Astrocyte (in vitro differentiated cells and primary cell): ENCODE results near the gene PHOSPHO2. TPM values are rescaled to one million over a fixed set of nuclear protein-coding genes. Genes with fewer than 3 reads are reported as not detected.

Experiments
- DNase-seq: peaks from one replicate; pipeline ENCODE4 v3.0.0-alpha.2; 2010; ENCODE audit warnings: low read depth
- FAIRE-seq: peaks from 2 replicates; lab custom pipeline; 2011; peaks lifted over from hg19 to GRCh38; lab: Jason Lieb, UNC
- H2AFZ ChIP-seq: 2 replicates; pipeline ENCODE4 v1.6.0; 2012; ENCODE audit warnings: low read depth, low read length, inconsistent platforms
- H3K27ac ChIP-seq: 2 replicates; pipeline ENCODE4 v1.5.1; 2011; ENCODE audit warnings: low read depth, low read length, inconsistent platforms
- H3K27me3 ChIP-seq: 2 replicates; pipeline ENCODE4 v1.6.0; 2011; ENCODE audit warnings: low read length, inconsistent platforms; ENCODE audit not compliant: insufficient read depth
- H3K36me3 ChIP-seq: 2 replicates; pipeline ENCODE4 v1.5.1; 2011; ENCODE audit warnings: low read length, inconsistent platforms; ENCODE audit not compliant: insufficient read depth
- H3K4me1 ChIP-seq: 2 replicates; pipeline ENCODE4 v1.5.1; 2011; ENCODE audit warnings: low read length, inconsistent platforms; ENCODE audit not compliant: insufficient read depth
- H3K4me2 ChIP-seq: 2 replicates; pipeline ENCODE4 v1.6.0; 2012; ENCODE audit warnings: low read length, inconsistent platforms
- H3K4me3 ChIP-seq: 2 replicates; pipeline ENCODE4 v1.5.1; 2011; ENCODE audit warnings: low read depth, mild to moderate bottlenecking, low read length, inconsistent platforms; ENCODE audit not compliant: insufficient read depth
- H3K79me2 ChIP-seq: 2 replicates; pipeline ENCODE4 v1.6.0; 2012; ENCODE audit warnings: mild to moderate bottlenecking, low read length, inconsistent platforms; ENCODE audit not compliant: insufficient read depth
- H3K9ac ChIP-seq: 2 replicates; pipeline ENCODE4 v1.6.0; 2012; ENCODE audit warnings: mild to moderate bottlenecking, low read length, inconsistent platforms
- H3K9me3 ChIP-seq: 2 replicates; pipeline ENCODE4 v1.5.1; 2012; ENCODE audit warnings: low read depth, mild to moderate bottlenecking, low read length, inconsistent platforms; ENCODE audit not compliant: insufficient read depth
- H4K20me1 ChIP-seq: 2 replicates; pipeline ENCODE4 v1.6.0; 2012; ENCODE audit warnings: low read length, inconsistent platforms; ENCODE audit not compliant: insufficient read depth
- H3K27ac Mint-ChIP-seq: one replicate; pipeline ENCODE4 v1.8.0; 2021; ENCODE audit warnings: mild to moderate bottlenecking, mixed read lengths; ENCODE audit not compliant: unreplicated experiment
- H3K27me3 Mint-ChIP-seq: one replicate; pipeline ENCODE4 v1.8.0; 2021; ENCODE audit warnings: low read depth, mixed read lengths; ENCODE audit not compliant: unreplicated experiment
- H3K36me3 Mint-ChIP-seq: one replicate; pipeline ENCODE4 v1.8.0; 2021; ENCODE audit warnings: low read depth, mixed read lengths; ENCODE audit not compliant: unreplicated experiment
- H3K4me1 Mint-ChIP-seq: one replicate; pipeline ENCODE4 v1.8.0; 2021; ENCODE audit warnings: low read depth, mixed read lengths; ENCODE audit not compliant: unreplicated experiment
- H3K4me3 Mint-ChIP-seq: one replicate; pipeline ENCODE4 v1.8.0; 2021; ENCODE audit warnings: mild to moderate bottlenecking, moderate library complexity, mixed read lengths; ENCODE audit not compliant: unreplicated experiment
- H3K9me3 Mint-ChIP-seq: one replicate; pipeline ENCODE4 v1.8.0; 2021; ENCODE audit warnings: mild to moderate bottlenecking, mixed read lengths; ENCODE audit not compliant: unreplicated experiment
- EZH2 ChIP-seq: IDR thresholded peaks from 2 replicates; pipeline ENCODE4 v1.6.1; 2012; ENCODE audit warnings: mild to moderate bottlenecking, low read length, inconsistent platforms; ENCODE audit not compliant: insufficient read depth
- total RNA-seq: library from RNA; stranded (reverse); gene quantifications from 2 replicates; pipeline ENCODE4 v1.2.1, GENCODE V29; 2021
- TF ChIP-seq, protein P1 (sequence below): IDR thresholded peaks from 2 replicates; pipeline ENCODE4 v1.5.1; 2011; ENCODE audit warnings: low read depth, mild to moderate bottlenecking, inconsistent platforms, low read length, moderate library complexity; ENCODE audit not compliant: insufficient read depth

Gene PHOSPHO2
- total RNA-seq, 1 donor from 2014 or later = 3.0 TPM

DNA sequence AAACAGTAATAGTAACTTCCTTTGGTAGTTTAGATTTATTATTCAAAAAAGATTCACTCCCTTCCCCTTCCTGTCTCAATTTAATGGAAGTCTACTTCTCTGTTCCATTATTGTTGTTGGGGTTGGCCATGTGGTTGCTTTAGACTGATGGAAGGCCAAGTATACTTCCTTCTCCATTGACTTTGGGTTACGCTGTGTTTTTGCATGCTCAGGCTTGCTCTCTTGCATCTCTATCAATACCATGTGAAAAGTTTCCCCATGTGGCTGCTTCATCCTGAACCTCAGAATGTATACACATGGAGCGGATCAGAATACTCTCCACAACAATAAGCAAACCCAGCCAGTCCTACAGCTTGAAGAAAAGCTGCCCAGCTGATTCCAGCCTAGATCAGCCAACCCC lies 20.3 kb upstream of the PHOSPHO2 start:
- FAIRE-seq (no peak), DNase-seq (no peak)
- no peaks in the 10 kb centered on the region for H3K36me3 ChIP-seq
- Mint-ChIP-seq H3K27me3 (no peaks in the 10 kb centered on the region), H3K9me3 (no peaks in the 10 kb centered on the region), H3K36me3 (no peaks in the 10 kb centered on the region), H3K4me1 (no peaks in the 10 kb centered on the region), H3K4me3 (no peak overlapping the region), H3K27ac (no peak overlapping the region)
- H4K20me1 ChIP-seq = no peaks in the 10 kb centered on the region
- no peaks in the 10 kb centered on the region for H3K4me1 ChIP-seq
- H3K4me2 ChIP-seq = no peak overlapping the region
- no peaks in the 10 kb centered on the region for H3K79me2 ChIP-seq
- H3K9me3 ChIP-seq = no peaks in the 10 kb centered on the region
- TF ChIP-seq EZH2 = no peak
- TF ChIP-seq, protein P1, sequence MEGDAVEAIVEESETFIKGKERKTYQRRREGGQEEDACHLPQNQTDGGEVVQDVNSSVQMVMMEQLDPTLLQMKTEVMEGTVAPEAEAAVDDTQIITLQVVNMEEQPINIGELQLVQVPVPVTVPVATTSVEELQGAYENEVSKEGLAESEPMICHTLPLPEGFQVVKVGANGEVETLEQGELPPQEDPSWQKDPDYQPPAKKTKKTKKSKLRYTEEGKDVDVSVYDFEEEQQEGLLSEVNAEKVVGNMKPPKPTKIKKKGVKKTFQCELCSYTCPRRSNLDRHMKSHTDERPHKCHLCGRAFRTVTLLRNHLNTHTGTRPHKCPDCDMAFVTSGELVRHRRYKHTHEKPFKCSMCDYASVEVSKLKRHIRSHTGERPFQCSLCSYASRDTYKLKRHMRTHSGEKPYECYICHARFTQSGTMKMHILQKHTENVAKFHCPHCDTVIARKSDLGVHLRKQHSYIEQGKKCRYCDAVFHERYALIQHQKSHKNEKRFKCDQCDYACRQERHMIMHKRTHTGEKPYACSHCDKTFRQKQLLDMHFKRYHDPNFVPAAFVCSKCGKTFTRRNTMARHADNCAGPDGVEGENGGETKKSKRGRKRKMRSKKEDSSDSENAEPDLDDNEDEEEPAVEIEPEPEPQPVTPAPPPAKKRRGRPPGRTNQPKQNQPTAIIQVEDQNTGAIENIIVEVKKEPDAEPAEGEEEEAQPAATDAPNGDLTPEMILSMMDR = no peak
- no peak overlapping the region for H2AFZ ChIP-seq
- H3K27ac ChIP-seq = no peak overlapping the region
- no peak overlapping the region for H3K4me3 ChIP-seq
- no peak overlapping the region for H3K9ac ChIP-seq
- H3K27me3 ChIP-seq = no peaks in the 10 kb centered on the region

DNA sequence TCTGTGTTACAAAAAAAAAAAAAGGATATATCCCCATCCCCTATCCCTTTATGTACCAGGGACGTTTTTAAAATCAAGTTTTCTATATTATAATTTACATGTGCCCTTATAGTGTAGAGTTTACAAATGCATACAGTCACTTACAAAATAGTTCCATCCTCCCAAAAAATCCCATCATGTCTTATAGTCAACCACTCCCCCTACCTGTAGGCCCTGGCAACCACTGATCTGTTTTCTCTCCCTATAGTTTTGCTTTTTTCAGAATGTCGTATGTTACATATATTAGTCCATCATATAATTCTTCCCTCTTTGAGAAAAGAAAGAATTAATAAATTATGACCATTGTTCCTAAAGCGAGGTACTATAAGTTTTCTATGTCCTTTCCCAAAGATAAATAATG lies 17.9 kb upstream of the PHOSPHO2 start:
- Mint-ChIP-seq H3K27me3 (peaks cover under 1% of the 10 kb centered on the region), H3K9me3 (no peaks in the 10 kb centered on the region), H3K4me1 (no peaks in the 10 kb centered on the region), H3K27ac (no peak overlapping the region), H3K4me3 (no peak overlapping the region), H3K36me3 (no peaks in the 10 kb centered on the region)
- Histone ChIP-seq H3K4me1 (no peaks in the 10 kb centered on the region), H3K27me3 (no peaks in the 10 kb centered on the region), H3K9me3 (no peaks in the 10 kb centered on the region), H3K36me3 (no peaks in the 10 kb centered on the region), H3K4me3 (no peak overlapping the region), H4K20me1 (no peaks in the 10 kb centered on the region), H3K79me2 (no peaks in the 10 kb centered on the region), H3K4me2 (no peak overlapping the region), H2AFZ (no peak overlapping the region), H3K9ac (no peak overlapping the region), H3K27ac (no peak overlapping the region)
- no peak for DNase-seq
- TF ChIP-seq, protein P1 = no peak
- TF ChIP-seq EZH2 = no peak
- FAIRE-seq = no peak

DNA sequence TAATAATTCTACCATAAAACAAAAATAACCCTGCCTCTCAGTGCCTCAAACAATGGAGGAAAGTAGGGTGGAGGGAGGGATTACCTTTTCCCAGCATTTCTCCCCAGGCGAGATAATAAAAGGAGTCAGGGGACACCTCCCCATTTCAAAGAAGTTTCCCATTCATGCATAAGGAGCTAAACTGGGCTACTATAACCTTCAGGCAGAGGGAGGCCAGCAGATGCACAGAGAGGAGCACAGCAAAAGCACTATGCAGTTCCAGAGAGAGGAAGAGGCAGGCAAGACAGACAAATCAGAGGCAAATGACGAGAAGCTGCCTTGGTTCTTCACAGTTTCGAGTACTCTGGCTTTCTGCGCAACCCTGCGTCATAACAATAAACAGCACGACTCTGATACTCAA lies 17.4 kb upstream of the PHOSPHO2 start:
- Histone ChIP-seq H3K27ac (no peak overlapping the region), H3K4me3 (no peak overlapping the region), H3K4me1 (no peaks in the 10 kb centered on the region), H2AFZ (no peak overlapping the region), H3K27me3 (no peaks in the 10 kb centered on the region), H3K36me3 (no peaks in the 10 kb centered on the region), H4K20me1 (no peaks in the 10 kb centered on the region), H3K4me2 (no peak overlapping the region), H3K9ac (no peak overlapping the region), H3K79me2 (no peaks in the 10 kb centered on the region), H3K9me3 (no peaks in the 10 kb centered on the region)
- H3K4me1 Mint-ChIP-seq = no peaks in the 10 kb centered on the region
- FAIRE-seq (no peak), DNase-seq (no peak)
- no peaks in the 10 kb centered on the region for H3K9me3 Mint-ChIP-seq
- no peak overlapping the region for H3K4me3 Mint-ChIP-seq
- TF ChIP-seq, protein P1 = no peak
- no peak for TF ChIP-seq EZH2
- H3K36me3 Mint-ChIP-seq = no peaks in the 10 kb centered on the region
- no peak overlapping the region for H3K27ac Mint-ChIP-seq
- peaks cover 2% of the 10 kb centered on the region for H3K27me3 Mint-ChIP-seq
